GM19452 (cell line): Measurements from ENCODE around the gene CTLA4.

ENCODE experiments used
- ATAC-seq: cut with Tn5 transposase; IDR thresholded peaks from one replicate; pipeline ENCODE4 v1.9.1; 2021; ENCODE audit not compliant: unreplicated experiment

Gene CTLA4

DNA sequence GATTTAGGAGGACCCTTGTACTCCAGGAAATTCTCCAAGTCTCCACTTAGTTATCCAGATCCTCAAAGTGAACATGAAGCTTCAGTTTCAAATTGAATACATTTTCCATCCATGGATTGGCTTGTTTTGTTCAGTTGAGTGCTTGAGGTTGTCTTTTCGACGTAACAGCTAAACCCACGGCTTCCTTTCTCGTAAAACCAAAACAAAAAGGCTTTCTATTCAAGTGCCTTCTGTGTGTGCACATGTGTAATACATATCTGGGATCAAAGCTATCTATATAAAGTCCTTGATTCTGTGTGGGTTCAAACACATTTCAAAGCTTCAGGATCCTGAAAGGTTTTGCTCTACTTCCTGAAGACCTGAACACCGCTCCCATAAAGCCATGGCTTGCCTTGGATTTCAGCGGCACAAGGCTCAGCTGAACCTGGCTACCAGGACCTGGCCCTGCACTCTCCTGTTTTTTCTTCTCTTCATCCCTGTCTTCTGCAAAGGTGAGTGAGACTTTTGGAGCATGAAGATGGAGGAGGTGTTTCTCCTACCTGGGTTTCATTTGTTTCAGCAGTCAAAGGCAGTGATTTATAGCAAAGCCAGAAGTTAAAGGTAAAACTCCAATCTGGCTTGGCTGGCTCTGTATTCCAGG lies at the start of gene CTLA4:
Gene CTLA4, plus strand, starts transcription at position 211 of the 640 bp plus-strand sequence. Its CDS starts 172 bp downstream, at position 383.
- ATAC-seq = no peak

DNA sequence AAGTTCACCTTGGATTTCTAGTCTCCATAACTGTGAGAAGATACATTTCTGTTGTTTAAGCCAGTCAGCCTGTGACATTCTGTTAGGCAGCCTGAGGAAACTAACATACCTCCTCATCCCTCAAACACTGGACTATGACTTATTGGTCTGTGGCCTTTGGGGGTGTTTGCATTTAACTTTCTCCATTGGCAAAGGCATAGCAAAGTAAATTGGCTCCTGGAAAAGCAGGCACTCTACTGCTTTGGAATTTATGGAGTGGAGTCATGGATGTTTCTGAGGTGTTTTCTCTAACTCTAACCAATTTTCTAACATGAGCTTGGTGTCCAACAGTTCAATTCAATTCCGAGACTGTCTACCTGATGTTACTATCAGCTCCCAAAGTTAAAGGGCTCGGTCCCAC lies 48.9 kb upstream of the CTLA4 start:
- no peak for ATAC-seq

GRCh38 chr2:203819434-203820133 lies 48.0 kb upstream of the CTLA4 start:
- ATAC-seq = no peak

GRCh38 chr2:203820969-203821368 lies 46.6 kb upstream of the CTLA4 start:
- peak; percentile 96 for ATAC-seq

GRCh38 chr2:203822240-203822639 lies 45.3 kb upstream of the CTLA4 start:
- no peak for ATAC-seq

DNA sequence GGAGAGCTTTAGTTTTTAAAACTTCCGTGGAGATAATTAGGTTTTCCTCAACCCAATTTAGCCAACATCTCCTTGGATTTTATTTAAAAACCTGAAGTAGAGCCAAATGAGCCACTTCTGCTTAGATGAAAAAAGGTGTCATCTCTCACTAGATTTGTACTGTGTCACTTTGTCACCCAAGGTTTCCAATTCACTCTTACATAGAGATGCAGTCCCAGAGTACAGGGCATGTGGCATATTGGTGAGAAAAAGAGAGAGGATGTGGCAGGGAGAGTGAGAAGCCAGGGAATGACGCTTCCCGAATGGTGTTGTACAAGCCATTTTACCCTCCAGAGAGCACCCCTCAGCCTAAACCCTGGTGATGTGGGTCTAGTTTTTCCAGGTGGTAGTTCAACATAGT lies 44.4 kb upstream of the CTLA4 start:
- no peak for ATAC-seq

DNA sequence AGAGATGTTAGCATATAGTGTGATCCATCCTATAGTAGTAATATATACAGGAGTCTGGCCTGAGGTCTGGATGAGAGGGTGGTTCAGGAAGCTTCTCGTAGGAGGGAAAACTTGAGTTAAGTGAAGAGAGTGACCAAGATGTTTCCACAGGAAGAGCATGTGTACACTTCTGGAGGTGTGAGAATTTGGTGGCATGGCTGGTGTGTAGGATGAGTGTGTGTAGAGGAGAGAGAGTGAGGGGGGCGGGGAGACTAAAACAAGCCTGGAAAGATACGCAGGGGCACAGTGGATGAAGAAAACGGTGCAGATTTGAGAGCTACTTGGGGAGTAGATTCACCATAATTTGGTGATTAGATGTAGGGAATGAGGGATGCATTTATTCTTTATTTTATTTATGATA lies 43.5 kb upstream of the CTLA4 start:
- no peak for ATAC-seq

DNA sequence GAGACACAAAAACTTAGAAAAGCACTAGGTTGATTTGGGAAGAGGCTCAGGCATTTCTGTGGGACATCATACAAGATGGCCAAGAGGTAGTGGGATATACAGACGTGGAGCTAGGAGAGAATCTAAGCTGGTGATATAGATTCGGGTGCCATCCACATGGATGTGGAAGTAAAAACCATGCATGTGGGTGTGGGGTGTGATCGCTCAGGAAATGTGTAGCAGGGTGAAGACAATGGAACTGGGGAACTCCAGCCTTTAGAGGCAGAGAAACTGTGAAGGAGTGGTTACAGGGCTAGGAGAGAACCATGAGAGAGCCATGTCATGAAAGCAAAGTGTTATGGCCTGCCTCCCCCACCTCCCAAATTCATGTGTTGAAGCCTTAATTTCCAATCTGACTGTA lies 43.0 kb upstream of the CTLA4 start:
- ATAC-seq = no peak

DNA sequence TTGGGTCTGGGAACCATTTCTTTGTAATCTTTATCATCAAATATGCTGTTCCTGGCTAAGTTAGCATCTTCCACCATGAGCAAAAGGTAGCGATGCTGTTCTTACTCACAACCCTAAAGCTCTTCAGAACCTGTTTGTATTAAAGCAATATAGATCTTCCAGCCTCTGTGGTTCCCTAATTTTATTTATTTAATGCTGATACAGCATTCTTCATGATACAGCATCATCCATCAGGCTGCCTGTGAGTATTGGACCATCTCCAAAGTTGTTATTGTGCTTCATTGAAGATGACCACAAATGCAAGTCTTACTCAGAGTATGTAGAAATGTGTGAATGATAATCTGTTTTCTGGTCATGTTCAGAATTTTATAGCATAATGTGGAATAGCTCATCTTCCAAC lies 40.9 kb upstream of the CTLA4 start:
- no peak for ATAC-seq

DNA sequence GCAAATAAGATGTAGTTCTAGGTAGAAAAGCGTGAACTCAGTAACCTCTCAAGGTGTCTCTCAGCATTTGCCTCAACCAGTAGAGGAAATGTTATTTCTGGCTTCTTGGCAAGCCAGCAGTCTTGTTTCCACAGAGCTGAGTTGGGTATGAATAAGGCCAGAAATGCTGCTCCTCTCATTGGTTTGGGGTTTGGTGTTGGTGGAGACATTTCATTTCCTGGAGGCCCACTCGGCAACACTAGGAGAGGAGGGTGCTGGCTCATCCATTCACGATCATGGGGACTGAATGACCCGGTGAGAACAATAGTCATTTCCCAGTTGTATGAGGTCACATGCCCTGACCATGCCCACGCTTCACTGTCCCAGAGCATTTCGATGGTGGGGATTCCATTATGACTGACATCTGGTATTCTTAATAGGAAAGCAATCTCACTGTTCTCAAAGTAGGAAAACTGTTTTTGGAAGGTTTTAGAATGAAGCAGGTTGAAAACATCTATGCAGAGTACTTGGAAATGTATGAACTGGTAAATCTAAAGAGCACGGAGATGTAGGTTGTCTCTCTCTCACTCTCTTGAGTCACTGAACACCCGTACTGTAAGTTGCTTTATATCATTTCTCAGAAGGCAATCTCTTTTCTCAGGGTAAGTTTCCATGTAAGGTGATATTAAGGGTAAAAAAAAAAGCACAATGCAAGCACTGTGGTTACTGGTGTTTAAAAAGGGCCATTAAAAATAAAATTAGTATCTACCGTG lies 37.1 kb upstream of the CTLA4 start:
- no peak for ATAC-seq

DNA sequence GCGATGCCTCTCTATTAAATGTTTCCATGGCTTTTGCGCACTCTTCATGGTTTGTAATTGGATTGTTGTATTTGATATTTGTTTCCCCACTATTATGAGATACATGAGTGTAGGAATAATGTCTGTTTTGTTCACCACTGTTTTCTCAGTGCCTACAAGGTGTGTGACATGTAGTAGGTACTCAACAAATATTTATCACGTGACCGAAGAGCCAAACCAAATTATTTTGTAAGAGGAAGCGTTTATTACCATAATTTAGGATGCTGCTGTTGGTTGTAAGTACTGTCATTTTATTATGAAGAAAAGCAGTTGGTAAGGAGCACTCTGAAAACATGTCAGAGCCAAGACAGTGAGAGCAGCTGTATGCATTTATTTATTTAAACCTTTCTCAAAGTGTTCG lies 32.2 kb upstream of the CTLA4 start:
- no peak for ATAC-seq

GRCh38 chr2:203835892-203836800 lies 31.4 kb upstream of the CTLA4 start:
- ATAC-seq = no peak

- ATAC-seq = no peak
These were observed 26.8 kb upstream of the CTLA4 start for GRCh38 chr2:203840655-203841205.

- no peak for ATAC-seq
These were observed 25.9 kb upstream of the CTLA4 start for GRCh38 chr2:203841654-203842053.

- no peak for ATAC-seq
These were observed 25.2 kb upstream of the CTLA4 start for GRCh38 chr2:203842373-203842772.

DNA sequence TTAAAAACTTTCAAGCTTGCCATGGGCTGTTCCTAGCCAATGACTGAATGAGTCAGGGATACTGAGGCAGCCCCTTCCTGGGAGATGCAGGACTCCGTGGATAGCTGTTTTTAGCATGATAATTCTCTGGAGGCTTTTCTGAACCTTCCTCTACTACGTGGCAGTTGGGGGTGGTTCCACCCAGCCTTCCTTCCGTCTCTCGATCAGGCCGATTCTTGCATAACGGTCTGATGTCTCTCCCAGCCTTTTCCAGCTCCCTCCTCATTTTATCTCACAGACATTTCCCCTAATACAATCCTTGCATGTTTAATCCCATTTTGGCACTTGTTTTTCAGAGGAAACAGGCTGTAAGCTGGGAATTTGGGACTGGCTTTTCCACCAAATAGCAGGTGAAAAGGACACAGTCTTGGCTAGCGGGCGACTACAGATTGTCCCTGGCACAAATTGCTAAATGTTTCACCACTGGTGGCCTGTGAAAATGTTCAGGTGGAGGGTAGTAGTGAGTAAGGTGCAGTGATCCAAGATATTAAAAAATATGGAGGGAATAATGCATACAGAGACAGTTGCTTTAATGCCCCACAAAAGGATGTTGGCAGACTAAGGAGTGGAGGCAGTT lies 21.0 kb upstream of the CTLA4 start:
- ATAC-seq = no peak

DNA sequence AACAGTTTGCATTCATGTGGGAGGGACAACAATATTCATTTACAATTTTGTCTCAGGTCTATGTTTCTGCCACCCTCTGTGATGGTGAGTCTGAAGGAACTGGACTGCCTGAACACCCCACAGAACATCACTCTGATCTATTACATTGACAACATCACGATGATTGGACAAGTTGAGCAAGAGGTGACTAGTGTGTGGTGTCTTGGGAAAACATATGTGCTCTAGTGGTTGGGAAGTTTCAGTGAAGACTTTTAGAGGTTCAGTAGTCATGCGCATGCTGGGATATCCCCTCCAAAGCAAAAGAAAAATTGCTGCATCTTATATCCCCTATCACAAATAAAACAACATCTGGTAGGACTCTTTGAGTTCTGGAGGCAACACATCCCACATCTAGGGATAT lies 18.6 kb upstream of the CTLA4 start:
- no peak for ATAC-seq

DNA sequence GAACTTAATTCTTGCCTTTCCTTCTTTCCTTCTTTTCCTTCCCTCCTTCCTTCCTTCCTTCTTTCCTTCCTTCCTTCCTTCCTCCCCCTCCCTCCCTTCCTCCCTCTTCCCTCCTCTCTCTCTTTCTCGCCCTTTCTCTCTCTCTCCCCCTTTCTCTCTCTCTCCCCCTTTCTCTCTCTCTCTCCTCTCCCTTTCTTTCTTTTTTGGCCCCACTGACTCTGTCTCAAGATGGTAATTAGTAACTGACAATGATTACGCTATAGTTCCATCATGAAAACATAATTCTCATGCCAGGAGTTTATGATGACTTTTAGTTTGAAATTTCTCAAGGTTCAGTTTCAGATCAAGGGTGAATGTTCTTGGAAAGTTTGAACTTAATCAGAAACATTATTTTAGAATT lies 14.8 kb upstream of the CTLA4 start:
- no peak for ATAC-seq

DNA sequence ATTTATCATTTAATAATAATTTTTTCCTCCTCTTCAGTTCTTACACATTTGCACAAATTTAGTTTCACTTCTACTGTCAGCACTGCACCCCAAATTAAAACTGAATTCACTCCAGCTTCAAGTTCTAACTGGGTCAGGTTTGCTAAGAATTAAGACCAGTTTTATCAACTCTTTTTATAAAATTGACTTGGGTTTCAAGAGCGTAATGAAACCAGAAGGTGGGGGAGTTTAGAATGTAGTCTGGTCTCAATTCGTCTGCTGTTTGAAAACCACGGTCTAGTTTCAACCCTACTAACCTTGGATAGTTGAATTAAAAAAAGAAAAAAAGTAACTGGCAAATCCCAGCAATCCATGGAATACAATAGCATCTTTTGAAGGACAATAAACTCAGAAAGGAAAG lies 14.3 kb upstream of the CTLA4 start:
- ATAC-seq = no peak

GRCh38 chr2:203853722-203854121 lies 13.8 kb upstream of the CTLA4 start:
- no peak for ATAC-seq
